ENCODE data around the gene MYO7A.

Gene MYO7A

GRCh38 chr11:77127920-77128691 is at the start of gene MYO7A:
Gene MYO7A, plus strand, starts transcription at chr11:77128246. Its CDS starts 2,389 bp downstream, at chr11:77130635.
- peak; percentile 23 for DNase-seq

GRCh38 chr11:77079666-77080065 is 48.4 kb upstream of the MYO7A start:
- DNase-seq, result no peak

- no peak for DNase-seq
Measured at GRCh38 chr11:77080643-77081210, 47.3 kb upstream of the MYO7A start.

GRCh38 chr11:77081381-77081851 is 46.6 kb upstream of the MYO7A start:
- DNase-seq, result no peak

GRCh38 chr11:77081976-77082836 is 45.8 kb upstream of the MYO7A start:
- no peak for DNase-seq

GRCh38 chr11:77082838-77083565 is 45.0 kb upstream of the MYO7A start:
- no peak for DNase-seq

GRCh38 chr11:77083566-77084245 is 44.3 kb upstream of the MYO7A start:
- no peak for DNase-seq

- no peak for DNase-seq
Measured at GRCh38 chr11:77084581-77085191, 43.4 kb upstream of the MYO7A start.

- DNase-seq, result no peak
Measured at GRCh38 chr11:77085652-77086051, 42.4 kb upstream of the MYO7A start.

- DNase-seq, result no peak
Measured at GRCh38 chr11:77086521-77087472, 41.2 kb upstream of the MYO7A start.

GRCh38 chr11:77087723-77088225 is 40.3 kb upstream of the MYO7A start:
- no peak for DNase-seq

- no peak for DNase-seq
Measured at GRCh38 chr11:77088236-77089003, 39.6 kb upstream of the MYO7A start.

GRCh38 chr11:77089004-77089545 is 39.0 kb upstream of the MYO7A start:
- DNase-seq, result no peak

- DNase-seq, result no peak
Measured at GRCh38 chr11:77090046-77090372, 38.0 kb upstream of the MYO7A start.

- DNase-seq, result no peak
Measured at GRCh38 chr11:77090373-77091111, 37.5 kb upstream of the MYO7A start.

GRCh38 chr11:77091146-77091940 is 36.7 kb upstream of the MYO7A start:
- peak; percentile 63 for DNase-seq

- no peak for DNase-seq
Measured at GRCh38 chr11:77092382-77092781, 35.7 kb upstream of the MYO7A start.

Measured in NCI-H2227 treated with DMSO at 0.1 percent for 48 hours (cell line).